SJCRH30 (cell line): ENCODE data around the gene MAP1LC3B. TPM values are rescaled to one million over a fixed set of nuclear protein-coding genes. Genes with fewer than 3 reads are reported as not detected.

Source experiments
- DNase-seq, 2 experiments: peaks; one replicate each; pipeline ENCODE4 v3.0.0-alpha.2; 2015 to 2020
- H3K27ac ChIP-seq: fragments of 250-450 bp; sonication (Bioruptor Pico); 2 replicates; pipeline ENCODE4 v1.5.1; 2020; ENCODE audit warnings: mild to moderate bottlenecking, moderate library complexity
- H3K27me3 ChIP-seq: fragments of 250-450 bp; sonication (Bioruptor Pico); 2 replicates; pipeline ENCODE4 v1.5.1; 2020; ENCODE audit warnings: mild to moderate bottlenecking, moderate library complexity
- H3K36me3 ChIP-seq: fragments of 250-450 bp; sonication (Bioruptor Pico); 2 replicates; pipeline ENCODE4 v1.5.1; 2020; ENCODE audit warnings: mild to moderate bottlenecking, moderate library complexity
- H3K4me1 ChIP-seq: fragments of 250-450 bp; sonication (Bioruptor Pico); 2 replicates; pipeline ENCODE4 v1.5.1; 2020; ENCODE audit warnings: mild to moderate bottlenecking, moderate library complexity
- H3K4me3 ChIP-seq: fragments of 250-450 bp; sonication (Bioruptor Pico); 2 replicates; pipeline ENCODE4 v1.5.1; 2020; ENCODE audit warnings: mild to moderate bottlenecking, moderate library complexity
- H3K9me3 ChIP-seq: fragments of 250-450 bp; sonication (Bioruptor Pico); replicated peaks from 2 replicates; pipeline ENCODE4 v1.5.1; 2020; ENCODE audit warnings: mild to moderate bottlenecking, moderate library complexity
- total RNA-seq: library from RNA; depleted of rRNA; stranded (reverse); fragments of >200 nt; shearing (Covaris generic); gene quantifications from 2 replicates; pipeline ENCODE4 v1.2.3, GENCODE V29; 2014

Gene MAP1LC3B
- total RNA-seq, 1 experiment from 2014 or later = 12.9 TPM

DNA sequence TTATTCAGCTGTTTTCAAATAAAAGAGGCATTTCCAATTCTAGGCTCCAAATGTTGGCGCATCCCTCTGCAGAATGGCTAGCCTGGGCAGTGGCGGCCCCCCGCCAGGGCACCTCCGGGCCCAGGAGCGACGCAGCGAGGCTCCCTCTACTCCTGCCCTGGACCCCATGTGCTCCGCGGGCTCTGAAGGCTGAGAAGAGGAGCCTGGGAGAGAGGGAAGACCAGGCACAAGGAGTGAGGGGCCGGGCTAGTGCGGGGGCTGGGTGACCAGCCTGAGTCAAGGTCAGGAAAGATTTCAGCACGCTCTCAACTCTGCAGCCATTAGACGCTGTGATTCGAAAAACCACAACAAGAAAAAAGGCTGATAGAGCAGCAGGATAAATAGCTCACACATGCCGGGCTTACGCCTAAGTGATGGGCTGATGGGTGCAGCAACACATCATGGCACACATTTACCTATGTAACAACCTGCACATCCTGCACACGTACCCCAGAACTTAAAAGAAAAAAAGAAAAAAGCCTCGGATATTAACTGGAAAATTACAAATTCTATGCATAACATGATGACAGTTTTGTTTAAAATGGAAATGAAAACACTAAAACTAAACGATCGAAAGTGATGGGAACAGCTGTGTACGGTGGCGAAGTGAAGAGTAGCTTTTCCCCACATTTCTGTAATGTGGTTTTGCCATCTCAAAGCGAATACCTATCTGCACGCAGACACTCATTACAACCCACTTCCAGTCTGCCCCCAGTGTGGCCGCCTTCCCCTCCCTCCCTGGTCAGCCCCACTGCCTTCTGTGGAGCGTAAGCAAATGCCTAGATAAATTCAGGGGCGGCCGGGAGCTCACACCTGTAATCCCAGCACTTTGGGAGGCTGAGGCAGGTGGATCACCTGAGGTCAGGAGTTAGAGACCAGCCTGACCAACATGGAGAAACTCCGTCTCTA lies 44.4 kb downstream of the MAP1LC3B start:
- DNase-seq = peak; percentile 42 to 56
- Histone ChIP-seq H3K9me3 (no peaks in the 10 kb centered on the region), H3K36me3 (no peaks in the 10 kb centered on the region), H3K4me3 (peak overlapping the region; percentile 31), H3K27me3 (no peaks in the 10 kb centered on the region), H3K4me1 (peaks cover 3% of the 10 kb centered on the region; the same call in 1 of the 2 replicates), H3K27ac (peak overlapping the region; percentile 48)

DNA sequence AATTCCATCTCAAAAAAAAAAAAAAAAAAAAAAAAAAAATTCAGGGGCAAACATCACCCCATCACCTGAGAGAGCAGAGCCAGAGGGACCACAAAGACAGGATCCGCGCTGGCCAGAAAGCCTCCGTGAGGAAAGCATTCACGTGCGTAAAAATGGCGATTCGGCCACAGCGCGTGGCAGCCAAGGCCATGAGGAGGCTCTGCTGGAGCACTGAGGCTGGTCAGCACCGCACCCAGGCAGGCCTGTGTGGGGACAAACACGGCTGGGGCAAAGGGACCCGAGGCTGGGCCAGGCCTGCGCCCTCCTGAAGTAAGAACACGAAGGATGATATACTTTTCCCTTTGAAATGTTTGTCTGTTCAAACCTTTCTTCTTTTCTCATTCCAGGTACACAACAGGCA lies 45.2 kb downstream of the MAP1LC3B start:
- Histone ChIP-seq H3K27ac (no peak overlapping the region), H3K36me3 (no peaks in the 10 kb centered on the region), H3K4me3 (no peak overlapping the region), H3K27me3 (no peaks in the 10 kb centered on the region), H3K9me3 (no peaks in the 10 kb centered on the region), H3K4me1 (peaks cover 3% of the 10 kb centered on the region; the same call in 1 of the 2 replicates)
- DNase-seq = no peak

DNA sequence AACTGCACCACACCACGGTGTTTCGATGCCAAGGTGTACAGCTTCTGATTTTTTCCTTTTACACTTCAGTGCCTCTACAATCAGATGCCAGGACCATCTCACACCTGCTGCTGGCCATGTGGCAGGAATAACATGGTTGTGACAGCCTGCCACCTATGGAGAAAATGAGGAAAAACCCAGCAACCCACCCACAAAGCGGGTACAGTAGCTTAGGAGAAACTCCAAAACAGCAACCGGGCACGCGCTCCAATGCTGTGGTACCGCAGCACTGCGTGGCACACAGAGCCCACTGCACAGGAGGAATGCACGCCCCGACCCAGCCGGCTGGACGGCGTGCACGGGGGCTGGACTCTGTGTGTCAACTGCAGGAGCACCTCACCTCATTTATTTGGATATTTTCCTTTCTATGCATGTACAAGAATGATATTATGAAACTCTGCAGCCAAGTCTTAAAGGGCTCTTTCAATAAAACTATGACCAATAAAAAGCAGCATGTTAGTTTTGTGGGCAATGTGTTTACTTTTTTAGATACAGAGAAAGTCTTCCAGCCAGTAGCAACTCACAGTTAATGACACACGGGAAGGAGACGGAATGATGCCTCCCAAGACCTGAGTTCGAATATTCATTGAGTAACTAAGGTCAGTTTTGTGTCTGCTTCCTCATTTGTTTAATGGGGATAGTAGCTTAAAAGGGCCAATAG lies 45.9 kb downstream of the MAP1LC3B start:
- Histone ChIP-seq H3K9me3 (no peaks in the 10 kb centered on the region), H3K4me3 (no peak overlapping the region), H3K4me1 (peaks cover 3% of the 10 kb centered on the region; the same call in 1 of the 2 replicates), H3K27me3 (no peaks in the 10 kb centered on the region), H3K36me3 (no peaks in the 10 kb centered on the region), H3K27ac (no peak overlapping the region)
- no peak for DNase-seq

DNA sequence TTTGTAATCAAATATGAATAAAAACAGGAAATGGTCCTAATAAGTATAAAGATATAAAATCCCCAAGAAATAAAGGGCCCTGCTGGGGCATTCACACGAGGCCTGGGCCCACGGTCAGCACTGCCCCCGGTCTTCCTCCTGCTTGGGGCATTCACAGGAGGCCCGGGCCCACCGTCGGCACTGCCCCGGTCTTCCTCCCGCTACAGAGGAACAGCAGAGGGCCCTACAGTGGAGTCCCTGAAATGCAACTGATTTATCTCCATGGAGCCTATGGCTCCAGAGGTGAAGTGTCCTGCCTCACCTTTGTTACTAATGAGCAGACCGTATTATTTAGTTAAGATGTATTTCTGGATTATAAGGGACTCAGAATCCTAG lies 46.5 kb downstream of the MAP1LC3B start:
- Histone ChIP-seq H3K9me3 (no peaks in the 10 kb centered on the region), H3K4me1 (peaks cover 3% of the 10 kb centered on the region; the same call in 1 of the 2 replicates), H3K36me3 (no peaks in the 10 kb centered on the region), H3K4me3 (no peak overlapping the region), H3K27ac (no peak overlapping the region), H3K27me3 (no peaks in the 10 kb centered on the region)
- DNase-seq = no peak

DNA sequence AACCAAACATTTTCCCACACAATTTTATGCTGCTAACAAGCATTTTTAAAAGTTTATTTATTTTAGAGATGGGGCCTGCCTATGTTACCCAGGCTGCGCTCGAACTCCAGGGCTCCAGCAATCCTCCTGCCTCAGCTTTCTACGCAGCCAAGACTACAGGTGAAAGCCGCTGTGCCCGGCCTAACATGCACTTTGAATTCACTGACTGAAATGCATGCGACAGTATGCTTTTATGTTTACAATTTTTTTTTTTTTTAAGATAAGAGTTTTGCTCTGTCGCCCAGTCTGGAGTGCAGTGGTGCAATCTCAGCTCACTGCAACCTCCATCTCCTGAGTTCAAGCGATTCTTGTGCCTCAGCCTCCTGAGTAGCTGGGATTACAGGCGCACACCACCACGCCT lies 47.8 kb downstream of the MAP1LC3B start:
- DNase-seq = no peak
- no peaks in the 10 kb centered on the region for H3K27me3 ChIP-seq
- H3K27ac ChIP-seq = no peak overlapping the region
- no peaks in the 10 kb centered on the region for H3K9me3 ChIP-seq
- H3K4me1 ChIP-seq = peaks cover 3% of the 10 kb centered on the region; the same call in 1 of the 2 replicates
- H3K4me3 ChIP-seq = no peak overlapping the region
- H3K36me3 ChIP-seq = no peaks in the 10 kb centered on the region

DNA sequence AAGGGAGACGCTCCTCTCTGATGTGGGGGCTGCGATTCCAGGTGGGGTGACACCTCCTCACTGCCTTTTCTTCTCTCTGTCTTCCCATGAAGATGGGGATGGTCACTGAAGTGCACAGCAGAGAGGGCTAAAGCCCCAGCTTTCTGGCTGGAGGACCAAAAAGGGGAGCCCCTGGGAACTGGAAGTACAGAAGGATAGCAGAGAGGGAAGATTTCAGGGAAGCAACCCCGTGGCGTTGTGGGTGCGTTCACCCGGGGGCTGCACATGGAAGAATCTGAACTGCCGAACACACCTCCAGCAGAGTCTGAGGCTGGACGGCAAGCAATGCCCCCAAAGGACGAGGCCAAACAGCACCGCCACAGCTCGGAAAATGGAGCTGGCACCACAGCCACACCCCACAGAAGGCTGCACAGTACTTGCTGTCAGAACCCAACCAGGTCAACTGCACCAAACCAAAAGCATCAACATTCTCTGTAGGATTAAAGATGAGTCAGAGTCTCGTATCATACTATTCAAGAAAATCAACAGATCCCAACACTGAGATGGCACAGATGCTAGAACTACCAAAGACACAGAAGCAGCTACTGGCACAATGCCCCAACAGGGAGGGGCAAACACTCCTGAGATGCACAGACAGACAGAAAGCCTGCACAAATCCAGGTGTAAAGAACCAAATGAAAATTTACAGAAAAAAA lies 49.9 kb downstream of the MAP1LC3B start:
- Histone ChIP-seq H3K4me1 (no peaks in the 10 kb centered on the region; the same call in 1 of the 2 replicates), H3K4me3 (no peak overlapping the region), H3K27ac (no peak overlapping the region), H3K36me3 (no peaks in the 10 kb centered on the region), H3K9me3 (no peaks in the 10 kb centered on the region), H3K27me3 (no peaks in the 10 kb centered on the region)
- DNase-seq = no peak

DNA sequence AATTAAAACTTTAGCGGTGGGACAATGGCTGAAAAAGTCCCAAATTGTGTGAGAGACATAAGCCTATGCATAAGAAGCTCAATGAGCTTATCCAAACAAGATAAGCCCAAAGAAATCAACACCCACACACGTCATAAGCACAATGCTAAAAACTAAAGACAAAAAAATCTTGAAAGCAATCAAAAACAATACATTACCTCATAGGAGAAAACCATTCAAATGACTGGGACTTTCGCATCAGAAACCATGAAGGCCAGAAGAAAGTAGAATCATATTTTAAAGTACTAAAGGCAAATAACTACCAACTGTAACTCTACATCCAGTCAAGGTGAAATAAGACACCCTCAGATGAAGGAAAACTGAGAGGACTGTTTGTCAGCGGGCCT lies 50.4 kb downstream of the MAP1LC3B start:
- no peak for DNase-seq
- Histone ChIP-seq H3K4me3 (no peak overlapping the region), H3K36me3 (no peaks in the 10 kb centered on the region), H3K9me3 (no peaks in the 10 kb centered on the region), H3K27ac (no peak overlapping the region), H3K27me3 (no peaks in the 10 kb centered on the region), H3K4me1 (no peaks in the 10 kb centered on the region)

DNA sequence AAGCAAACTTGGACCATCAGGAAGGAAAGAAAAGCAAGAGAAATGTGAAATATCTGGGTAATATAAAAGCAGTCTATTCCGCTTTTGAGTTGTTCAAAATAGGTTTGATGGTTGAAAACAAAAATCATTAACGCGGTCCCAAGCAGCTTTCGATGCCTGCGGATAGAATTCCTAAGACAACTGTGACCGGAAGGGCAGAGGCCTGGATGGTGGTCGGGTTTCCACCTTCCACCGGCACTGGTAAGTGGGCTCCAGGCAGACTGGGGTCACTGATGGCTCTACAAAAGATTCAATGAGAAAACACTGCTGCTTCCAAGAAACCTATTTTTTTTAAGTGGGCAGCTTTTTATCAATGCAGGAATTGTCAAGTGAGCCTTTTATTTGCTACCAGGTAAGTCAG lies 50.9 kb downstream of the MAP1LC3B start:
- Histone ChIP-seq H3K9me3 (no peaks in the 10 kb centered on the region), H3K4me1 (no peaks in the 10 kb centered on the region), H3K27me3 (no peaks in the 10 kb centered on the region), H3K4me3 (no peak overlapping the region), H3K27ac (no peak overlapping the region), H3K36me3 (no peaks in the 10 kb centered on the region)
- DNase-seq = no peak

DNA sequence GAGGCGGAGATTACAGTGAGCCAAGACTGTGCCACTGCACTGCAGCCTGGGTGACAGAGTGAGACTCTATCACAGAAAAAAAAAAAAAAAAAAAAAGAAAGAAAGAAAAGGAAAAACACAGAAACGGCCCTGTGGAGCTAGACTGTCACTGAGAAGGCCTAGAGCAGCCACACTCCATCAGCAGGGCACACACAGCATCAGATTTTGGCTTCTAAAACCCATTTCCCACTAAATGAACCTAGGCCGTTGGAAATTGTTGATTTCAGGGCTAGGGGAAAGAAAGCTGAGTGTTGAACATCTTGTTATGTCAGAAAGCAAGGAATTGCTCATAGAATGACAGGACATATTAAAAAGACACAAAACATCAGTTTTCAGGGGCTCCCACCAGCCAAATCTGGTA lies 51.8 kb downstream of the MAP1LC3B start:
- no peak for DNase-seq
- no peak overlapping the region for H3K27ac ChIP-seq
- H3K27me3 ChIP-seq = no peaks in the 10 kb centered on the region
- no peaks in the 10 kb centered on the region for H3K36me3 ChIP-seq
- no peaks in the 10 kb centered on the region for H3K9me3 ChIP-seq
- H3K4me1 ChIP-seq = no peaks in the 10 kb centered on the region
- H3K4me3 ChIP-seq = no peak overlapping the region

DNA sequence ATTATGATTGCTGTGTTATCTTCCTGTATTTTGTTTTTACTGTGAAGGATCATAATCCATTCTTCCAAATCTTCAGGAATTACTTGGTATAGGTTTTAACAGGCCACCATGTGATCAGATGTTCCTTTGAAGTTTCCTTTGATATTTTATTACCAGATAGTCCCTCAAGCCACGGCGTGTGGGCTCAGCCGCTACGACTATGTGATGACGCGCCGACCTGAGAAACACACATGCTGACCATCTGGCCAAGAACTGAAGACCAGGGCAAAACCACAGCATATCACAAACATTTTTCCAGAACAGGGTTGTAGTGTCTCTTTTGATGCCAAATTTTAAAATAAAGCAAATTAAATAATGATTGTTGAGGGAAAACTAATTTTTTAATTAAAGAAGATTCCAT lies 53.4 kb downstream of the MAP1LC3B start:
- no peak overlapping the region for H3K4me3 ChIP-seq

DNA sequence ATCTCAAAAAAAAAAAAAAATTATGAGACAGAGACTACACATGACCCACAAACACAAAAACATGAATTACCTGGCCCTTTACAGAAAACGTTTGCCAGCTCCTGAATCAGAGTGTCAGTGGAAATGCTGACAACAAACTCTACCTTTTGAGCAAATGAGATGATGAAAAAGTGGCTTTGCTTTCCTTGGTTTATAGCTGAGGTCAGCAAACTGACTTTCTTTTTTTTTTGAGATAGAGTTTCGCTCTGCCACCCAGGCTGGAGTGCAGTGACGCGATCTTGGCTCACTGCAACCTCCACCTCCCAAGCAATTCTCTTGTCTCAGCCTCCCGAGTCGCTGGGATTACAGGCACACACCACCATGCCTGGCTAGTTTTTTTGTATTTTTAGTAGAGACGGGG lies 54.3 kb downstream of the MAP1LC3B start:
- Histone ChIP-seq H3K27ac (no peak overlapping the region), H3K27me3 (no peaks in the 10 kb centered on the region), H3K4me3 (no peak overlapping the region), H3K4me1 (no peaks in the 10 kb centered on the region), H3K9me3 (no peaks in the 10 kb centered on the region), H3K36me3 (no peaks in the 10 kb centered on the region)
- no peak for DNase-seq

More for the DNA sequence above, 53.4 kb downstream of the MAP1LC3B start:
- H3K9me3 ChIP-seq = no peaks in the 10 kb centered on the region
- no peaks in the 10 kb centered on the region for H3K36me3 ChIP-seq
- H3K4me1 ChIP-seq = no peaks in the 10 kb centered on the region
- no peak overlapping the region for H3K27ac ChIP-seq
- DNase-seq = no peak
- no peaks in the 10 kb centered on the region for H3K27me3 ChIP-seq

DNA sequence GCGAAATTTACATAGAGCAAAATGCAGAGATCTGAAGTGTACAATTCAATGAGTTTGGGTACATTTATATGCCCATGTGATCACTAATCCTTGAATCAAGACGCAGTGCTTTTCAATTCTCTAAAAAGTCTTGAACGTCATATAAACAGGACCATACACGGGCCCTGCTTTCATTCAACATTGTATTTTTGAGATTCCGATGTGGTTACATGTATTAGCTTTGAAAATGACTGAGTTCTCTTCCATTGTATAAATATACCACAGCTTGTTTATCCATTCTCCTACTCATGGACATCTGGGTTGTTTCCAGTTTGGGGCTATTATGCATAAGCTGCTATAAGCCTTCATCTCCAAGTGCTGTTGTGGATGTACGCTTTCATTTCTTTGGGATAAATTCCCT lies 55.2 kb downstream of the MAP1LC3B start:
- Histone ChIP-seq H3K27me3 (no peaks in the 10 kb centered on the region), H3K4me3 (no peak overlapping the region), H3K36me3 (no peaks in the 10 kb centered on the region), H3K4me1 (no peaks in the 10 kb centered on the region), H3K9me3 (no peaks in the 10 kb centered on the region), H3K27ac (no peak overlapping the region)
- DNase-seq = no peak

DNA sequence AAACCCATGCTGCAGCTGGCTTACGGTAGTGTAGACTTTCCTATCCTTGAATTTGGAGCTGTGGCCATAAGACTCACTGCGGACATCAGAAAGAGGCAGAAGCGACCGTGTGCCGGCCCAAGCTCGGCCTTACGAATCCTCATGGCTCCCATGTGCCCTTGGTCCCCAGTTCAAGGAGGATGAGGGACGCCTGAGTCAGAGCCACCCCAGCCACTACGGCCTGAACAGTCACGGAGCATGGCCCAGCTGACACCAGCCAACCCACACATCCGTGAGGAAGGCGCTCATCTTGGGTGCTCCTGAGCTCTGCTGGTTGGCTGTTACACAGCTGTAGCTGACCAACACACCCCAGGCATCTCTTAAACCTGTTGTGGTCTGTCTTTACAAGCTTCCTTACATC lies 56.7 kb downstream of the MAP1LC3B start:
- Histone ChIP-seq H3K27me3 (no peaks in the 10 kb centered on the region), H3K27ac (no peak overlapping the region), H3K9me3 (no peaks in the 10 kb centered on the region), H3K4me1 (no peaks in the 10 kb centered on the region), H3K36me3 (no peaks in the 10 kb centered on the region), H3K4me3 (no peak overlapping the region)
- DNase-seq = no peak

DNA sequence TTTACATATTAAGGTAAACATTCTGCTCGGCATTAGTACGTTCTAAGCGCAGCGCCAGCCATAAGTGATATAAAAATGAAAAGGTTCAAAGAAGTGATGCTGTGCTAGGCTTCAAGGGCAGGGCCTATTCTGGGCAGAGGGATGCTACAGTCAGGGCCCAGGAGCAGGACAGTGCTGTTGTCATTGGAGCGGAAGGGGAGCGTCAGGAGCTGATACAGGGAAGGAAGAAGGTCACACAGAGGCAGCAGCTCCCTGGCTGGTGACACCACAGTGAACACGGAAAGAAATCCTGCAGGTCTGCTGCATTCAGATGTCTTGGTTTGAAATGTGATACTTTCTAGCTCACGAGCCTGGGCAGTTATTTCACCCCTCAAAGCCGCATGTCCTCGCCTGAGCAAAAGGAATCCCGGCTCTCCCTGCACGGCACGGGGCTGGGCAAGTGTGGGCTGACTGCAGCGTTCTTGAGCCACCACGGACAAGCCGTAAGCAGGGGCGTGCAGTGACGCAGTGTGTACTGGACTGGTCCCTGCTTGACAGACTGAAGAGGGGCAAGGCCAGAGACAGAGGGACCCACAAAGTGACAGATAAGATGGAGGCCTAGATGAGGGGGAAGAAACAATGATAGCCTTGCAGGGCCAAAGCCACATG lies 59.6 kb downstream of the MAP1LC3B start:
- H3K27me3 ChIP-seq = no peaks in the 10 kb centered on the region
- DNase-seq = no peak
- H3K4me1 ChIP-seq = no peaks in the 10 kb centered on the region
- no peaks in the 10 kb centered on the region for H3K9me3 ChIP-seq
- H3K36me3 ChIP-seq = no peaks in the 10 kb centered on the region
- H3K4me3 ChIP-seq = no peak overlapping the region
- H3K27ac ChIP-seq = no peak overlapping the region
